Stimulated activated CD4-positive, alpha-beta T cell treated with anti-CD3 and anti-CD28 coated beads, TNF-alpha, amount 100 ng/mL, for 1 hour (primary cell): Measurements from ENCODE around the gene LKAAEAR1.
A peak's percentile ranks its signal among the peaks of the same experiment; 100 is the strongest.

Source experiments
- DNase-seq, 3 donors: peaks; one replicate each; pipeline ENCODE4 v3.0.0-alpha.2; 2020; ENCODE audit warnings: low read depth in 3 of 3, low spot score in 1 of 3

The LKAAEAR1 gene

GRCh38 chr20:64080013-64080812, 4.0 kb downstream of the LKAAEAR1 start, which contains the start of gene OPRL1:
TSS of gene OPRL1 (plus strand) at chr20:64080082. CDS start at chr20:64092721, 12,639 bp downstream.
- DNase-seq, result peak in 1 of 3 donors; percentile 27

DNA sequence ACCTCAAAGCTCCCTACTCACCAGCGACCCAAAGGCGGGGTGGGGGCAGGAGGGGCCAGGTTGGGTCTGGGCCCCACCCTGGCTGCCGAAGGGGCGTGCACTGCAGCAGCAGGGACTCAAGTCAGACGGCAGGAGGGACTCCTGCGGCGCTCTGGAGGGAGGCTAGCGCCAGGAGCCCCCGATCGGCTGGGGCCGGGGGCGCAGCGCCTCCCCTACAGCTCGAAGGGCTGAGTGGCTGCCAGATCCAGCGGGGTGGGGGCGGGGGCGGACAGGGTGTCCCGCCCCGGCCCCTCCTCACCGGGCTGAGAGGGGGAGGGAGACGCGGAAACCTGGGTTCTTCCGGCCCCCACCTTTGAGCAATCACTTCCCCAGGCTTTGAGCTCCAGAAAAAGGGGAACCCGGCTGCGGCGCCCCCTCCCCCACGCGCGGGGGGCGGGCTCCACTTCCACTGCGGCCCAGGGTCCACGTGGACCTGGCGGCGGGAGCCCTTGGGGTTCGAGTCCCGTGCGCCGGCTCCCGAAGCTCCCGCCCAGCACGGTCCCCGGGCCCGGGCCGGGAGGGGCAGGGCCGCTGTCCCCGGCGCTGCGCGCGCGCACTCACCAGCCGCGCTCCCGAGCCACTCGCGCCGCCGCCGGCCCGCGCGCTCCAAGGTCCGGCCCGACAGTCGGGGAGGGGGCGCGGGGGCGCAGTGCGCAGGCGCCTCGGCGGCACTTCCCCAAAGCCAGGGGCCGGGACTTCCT, 4.8 kb downstream of the LKAAEAR1 start, which contains the start of gene RGS19:
Gene RGS19 (minus strand): TSS at position 246 of the 740 bp plus-strand sequence. CDS start 2,632 bp downstream, outside the sequence.
- DNase-seq, result peak in 2 of 3 donors; percentile 41 to 46

DNA sequence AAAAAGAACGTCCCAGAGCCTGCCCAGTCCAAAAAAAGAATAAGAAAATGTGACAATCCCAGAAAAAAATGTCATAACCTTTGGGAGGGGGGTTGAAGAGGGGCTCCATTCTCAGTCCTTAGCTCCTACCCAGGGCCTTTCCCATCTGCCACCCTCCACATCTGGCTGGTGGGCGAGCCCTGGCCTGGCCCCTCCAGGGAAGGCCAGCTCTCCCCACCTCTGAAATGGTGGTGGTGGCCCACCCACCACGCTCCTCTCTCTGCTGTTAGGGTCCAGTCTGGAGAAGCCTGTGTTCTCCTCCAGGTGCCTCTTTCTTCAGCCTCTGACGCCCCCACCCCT, 5.3 kb downstream of the LKAAEAR1 start:
- DNase-seq, result no peak

- DNase-seq, result peak in 1 of 3 donors; percentile 22
Measured at GRCh38 chr20:64077876-64078551, 6.2 kb downstream of the LKAAEAR1 start.

- no peak for DNase-seq
Measured at GRCh38 chr20:64077541-64077875, 6.7 kb downstream of the LKAAEAR1 start.

DNA sequence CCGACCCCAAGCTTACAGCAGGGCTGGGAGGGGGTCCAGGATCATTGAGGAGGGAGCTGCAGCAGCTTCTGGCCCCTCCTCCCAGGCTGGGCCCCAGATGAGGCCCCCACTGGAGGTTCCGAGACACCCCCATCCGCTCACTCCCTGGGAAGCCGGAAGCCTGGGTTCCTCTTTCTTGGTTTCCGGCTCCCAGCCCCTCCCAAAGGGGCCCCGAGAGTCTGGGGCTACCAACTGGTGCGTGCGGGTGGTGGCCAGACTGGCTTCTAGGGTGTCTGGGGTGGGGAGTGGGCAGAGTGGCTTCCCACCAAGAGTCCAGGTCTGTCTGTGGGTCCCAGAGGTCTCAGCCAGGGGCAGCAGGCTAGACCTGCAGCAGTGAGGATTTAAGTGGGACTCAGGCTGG, 7.1 kb downstream of the LKAAEAR1 start:
- no peak for DNase-seq

DNA sequence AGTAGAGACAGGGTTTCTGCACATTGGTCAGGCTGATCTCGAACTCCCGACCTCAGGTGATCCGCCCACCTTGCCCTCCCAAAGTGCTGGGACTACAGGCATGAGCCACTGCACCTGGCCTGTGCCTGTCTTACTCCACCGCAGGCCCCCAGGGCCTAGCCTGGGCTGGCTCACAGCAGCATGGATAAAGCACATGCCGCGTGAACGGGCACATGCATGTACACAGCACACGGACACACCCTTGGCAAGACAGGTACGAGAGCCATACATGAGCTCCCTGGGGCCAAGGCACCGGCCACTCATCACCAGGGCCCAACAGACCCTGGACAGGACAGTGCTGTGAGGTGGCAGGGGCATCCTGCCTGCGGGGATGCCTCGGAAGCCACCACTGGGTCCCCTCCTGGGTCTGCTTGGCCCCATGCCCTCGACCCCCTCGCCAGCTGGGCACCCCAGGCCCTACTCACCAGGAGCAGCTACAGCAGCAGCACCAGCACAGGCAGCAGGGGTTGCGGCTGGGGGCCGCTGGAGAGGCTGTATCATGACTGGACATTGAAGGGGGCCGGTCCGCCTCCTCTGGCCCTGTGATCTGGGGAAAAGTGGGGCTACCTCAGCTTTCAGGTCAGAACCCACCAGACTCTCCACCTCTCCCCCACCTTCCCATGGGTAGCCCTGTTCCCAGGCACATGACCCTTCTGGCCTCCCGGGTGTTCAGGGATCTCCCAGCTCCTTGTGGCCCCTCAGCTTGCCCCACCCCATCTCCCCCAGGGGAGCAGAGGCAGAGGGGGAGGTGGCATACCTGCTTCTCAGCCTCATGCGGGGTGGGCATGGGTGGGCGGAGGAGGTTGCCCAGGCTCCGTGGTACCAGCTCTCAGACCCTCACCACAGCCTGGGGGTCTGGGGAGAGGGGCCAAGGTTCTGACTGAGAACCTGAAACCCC, 7.9 kb downstream of the LKAAEAR1 start:
- no peak for DNase-seq

GRCh38 chr20:64075556-64075955, 8.6 kb downstream of the LKAAEAR1 start:
- DNase-seq, result no peak

- no peak for DNase-seq
Measured at GRCh38 chr20:64074963-64075362, 9.2 kb downstream of the LKAAEAR1 start.

DNA sequence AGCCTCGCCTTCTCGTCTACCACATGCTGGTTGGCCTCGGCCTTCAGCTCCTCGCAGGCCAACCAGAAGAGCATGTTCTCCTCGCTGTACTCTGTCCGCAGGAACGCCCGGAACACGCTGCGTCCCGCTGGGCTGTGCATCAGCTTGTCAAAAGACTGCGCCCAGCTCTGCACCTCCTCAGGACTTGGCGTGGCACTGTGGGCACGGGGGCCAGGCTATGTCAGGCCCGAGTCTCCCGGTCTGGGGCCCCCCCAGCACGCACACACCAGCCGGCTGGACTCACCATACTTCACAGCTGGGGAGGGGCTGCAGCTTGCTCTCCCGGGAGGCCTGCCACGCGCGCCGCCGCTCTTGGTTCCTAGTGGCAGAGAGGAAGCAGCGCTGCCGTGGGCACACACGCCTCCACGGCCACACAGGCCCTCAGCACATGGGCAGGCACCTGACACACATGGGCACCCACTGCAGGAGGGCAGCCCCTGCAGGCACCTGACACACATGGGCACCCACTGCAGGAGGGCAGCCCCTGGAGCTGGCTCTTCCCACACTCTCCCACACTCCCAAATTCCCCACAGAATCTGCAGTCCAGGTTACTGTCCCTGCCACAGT, 9.9 kb downstream of the LKAAEAR1 start:
- DNase-seq, result no peak

DNA sequence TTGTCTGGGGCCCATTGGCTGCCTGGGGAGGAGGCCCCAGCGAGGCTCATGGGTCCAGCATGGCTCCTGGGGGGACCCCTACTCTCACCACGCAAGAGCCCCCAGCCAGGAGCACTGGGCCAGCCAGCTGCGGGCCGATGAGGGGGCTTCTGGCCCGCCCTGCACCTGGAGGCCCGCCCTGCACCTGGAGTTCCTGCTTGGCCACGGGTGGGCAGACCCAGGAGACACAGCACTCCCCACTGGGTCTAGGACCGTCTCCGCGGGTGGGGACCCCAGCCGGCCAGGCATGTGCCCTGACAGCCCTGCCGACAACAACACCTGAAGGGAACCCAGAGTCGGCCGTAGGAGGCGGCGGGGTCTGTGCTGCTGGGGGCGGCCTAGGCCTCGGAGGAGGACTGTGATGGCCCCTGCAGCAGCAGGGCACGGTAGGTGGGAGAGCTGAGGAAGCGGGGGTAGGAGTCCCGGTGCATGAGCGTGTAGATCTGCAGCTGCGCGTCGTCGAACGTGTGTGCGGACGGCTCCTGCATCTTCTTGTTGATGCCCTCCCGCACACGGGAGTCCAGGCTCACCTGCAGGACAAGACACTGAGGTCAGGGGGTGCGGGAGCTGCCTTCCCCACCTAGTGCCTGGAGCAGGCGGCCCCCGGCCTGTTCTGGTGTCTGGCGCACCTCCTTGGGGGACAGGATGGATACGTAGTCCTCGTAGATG, 10.6 kb downstream of the LKAAEAR1 start:
- no peak for DNase-seq

DNA sequence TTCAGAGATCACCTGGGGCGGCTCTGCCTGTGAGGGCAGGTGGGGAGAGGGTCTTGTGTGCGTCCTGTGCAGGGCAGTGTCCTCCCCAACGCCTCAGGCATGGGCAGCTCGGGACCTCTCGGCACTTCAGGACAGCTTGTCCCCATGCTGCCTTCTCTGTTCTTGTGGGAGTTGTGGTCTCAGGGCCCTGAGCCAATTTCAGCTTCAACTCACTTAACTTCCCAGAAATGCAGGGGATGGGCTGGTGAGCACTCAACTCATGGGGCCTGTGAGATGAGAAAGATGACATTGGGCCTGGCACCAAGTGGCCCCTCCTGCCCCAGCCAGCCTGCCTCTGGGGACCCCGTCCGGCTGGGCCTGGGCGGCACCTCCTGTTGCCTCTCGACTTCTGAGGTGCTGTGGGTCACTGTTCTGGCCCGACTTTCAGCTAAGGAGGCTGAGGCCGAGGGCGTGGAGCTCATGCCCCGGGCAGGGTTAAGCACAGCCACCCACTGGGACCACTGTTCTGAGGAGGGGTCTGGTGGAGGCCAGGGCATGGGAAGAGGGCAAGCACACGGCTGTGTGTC, 11.6 kb downstream of the LKAAEAR1 start:
- DNase-seq, result no peak

DNA sequence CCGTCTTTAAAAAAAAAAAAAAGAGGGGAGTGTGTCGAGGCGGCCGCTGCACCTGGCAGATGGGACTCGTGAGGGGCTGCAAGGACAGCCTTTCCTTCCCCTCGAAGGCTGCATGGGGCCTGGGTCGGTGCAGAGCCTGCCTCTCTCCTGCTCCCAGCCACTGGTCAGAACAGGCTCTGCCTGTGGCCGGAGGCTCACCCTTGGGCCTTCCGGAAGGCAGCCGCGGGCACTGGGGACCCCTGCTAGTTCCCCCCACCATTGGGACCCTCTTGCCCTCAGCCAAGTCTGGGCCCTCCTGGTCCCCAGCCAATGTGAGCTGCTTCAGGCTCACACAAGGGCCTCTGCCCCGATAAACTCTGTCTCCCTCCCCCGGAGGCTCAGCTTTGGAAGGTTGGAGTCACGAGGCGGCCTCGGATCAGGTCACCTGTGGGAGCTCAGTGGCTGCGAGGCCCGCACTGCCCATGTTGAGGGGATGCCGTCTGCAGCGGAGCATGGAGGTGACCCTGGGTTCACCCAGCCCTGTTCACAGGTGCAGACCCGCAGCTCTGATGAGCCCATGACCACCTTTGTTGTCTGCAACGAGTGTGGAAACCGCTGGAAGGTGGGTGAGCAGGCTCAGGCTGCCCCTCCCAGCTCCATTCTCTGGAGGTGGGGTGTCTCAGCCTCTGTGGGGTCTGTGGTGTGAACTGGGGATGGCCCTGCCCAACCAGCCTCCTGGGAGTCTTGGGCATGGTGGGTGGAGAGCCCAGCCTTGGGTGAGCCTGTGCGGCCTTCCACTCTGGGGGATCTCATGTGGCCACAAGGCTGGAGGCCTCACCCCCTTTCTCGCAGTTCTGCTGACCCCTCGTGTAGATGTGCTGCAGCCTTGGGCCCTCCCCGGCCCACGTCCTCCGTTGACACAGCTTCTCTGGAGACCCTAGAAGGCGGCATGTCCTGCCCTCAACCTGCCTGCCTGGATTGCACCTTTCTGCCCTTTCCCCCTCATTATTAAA, 12.6 kb downstream of the LKAAEAR1 start:
- no peak for DNase-seq

DNA sequence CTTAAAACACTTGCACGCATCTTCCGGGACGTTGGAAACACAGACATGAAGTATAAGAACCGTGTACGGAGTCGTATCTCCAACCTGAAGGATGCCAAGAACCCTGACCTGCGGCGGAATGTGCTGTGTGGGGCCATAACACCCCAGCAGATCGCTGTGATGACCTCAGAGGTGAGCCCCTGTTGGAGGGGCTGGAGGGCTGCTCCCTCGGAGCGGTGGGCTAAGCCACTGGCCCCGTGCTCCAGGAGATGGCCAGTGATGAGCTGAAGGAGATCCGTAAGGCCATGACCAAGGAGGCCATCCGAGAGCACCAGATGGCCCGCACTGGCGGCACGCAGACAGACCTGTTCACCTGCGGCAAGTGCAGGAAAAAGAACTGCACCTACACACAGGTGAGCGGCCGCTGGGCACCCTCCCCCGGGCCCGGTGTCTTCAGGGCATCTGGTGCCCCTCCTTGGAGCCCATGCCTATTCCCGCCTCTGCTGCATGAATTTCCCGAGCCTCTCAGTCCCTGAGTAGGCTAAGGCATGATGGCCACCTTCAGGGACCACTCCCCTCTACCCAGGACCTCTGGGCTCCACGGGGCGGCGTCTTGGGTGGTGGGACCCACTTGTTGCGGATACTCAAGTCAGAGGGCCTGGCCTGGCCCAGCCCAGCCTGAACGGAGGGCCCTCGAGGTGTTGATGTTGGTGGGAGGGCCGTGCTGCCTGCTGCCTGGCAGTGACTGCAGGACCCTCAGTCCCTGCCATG, 13.8 kb downstream of the LKAAEAR1 start:
- no peak for DNase-seq

DNA sequence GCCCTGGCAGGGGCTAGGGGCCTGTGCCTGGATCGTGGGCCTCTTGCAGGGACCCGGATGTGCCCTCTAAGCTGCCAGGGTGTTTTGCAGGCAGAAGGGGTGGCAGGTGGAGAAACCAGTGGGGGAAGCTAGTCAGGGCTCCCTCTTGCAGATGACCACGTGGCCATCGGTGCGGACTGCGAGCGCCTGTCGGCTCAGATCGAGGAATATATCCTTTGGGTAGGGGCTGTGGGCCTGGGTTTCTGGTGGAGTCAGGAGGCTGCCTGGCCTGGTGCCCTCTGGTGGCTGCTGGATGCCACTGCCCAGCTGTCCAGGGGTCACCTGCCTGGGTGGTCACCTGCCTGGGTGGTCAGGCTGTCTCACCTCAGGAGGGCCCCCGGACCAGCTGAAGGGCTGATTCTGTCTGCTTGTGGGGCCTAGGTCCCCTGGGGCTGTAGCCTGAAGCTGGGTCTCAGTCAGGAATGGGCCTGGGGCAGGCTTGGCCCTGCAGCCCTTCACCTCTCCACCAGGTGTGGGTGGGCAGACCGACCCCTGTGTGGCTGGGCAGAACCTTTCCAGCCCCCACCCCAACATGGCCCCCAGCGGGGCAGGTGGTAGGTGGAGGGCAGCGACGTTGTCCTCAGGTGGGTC, 14.5 kb downstream of the LKAAEAR1 start:
- no peak for DNase-seq

DNA sequence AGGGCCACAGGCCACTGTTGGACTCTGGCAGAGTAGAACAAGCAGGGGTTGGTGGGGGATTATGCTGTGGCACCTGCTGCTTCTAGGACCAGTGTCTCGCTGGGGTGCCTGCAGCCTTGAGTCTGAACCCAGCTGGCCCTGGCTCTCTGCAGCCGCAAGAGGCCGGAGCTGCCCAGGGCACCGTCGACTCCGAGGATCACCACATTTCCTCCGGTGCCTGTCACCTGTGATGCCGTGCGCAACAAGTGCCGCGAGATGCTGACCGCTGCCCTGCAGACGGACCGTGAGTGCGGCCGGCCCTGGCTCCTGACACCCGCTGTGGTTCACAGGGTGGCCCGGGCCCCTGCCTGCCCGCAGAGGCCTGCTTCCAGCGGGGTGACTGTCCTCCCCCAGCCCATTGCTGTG, 15.0 kb downstream of the LKAAEAR1 start:
- DNase-seq, result no peak
